Umbilical cord (tissue), 2 donors: ENCODE results near the gene ACBD5. TPM values are rescaled to one million over a fixed set of nuclear protein-coding genes. Genes with fewer than 3 reads are reported as not detected.
A peak's percentile ranks its signal among the peaks of the same experiment; 100 is the strongest.
"Not testable (repeated sequence)": the region's sequence is repeated elsewhere in the genome, so short reads cannot be mapped to it uniquely, and the experiment has no call there.

Experiments
- DNase-seq: peaks from one replicate; pipeline ENCODE4 v3.0.0-alpha.2; 2015; ENCODE audit warnings: low spot score
- total RNA-seq: library from RNA; depleted of rRNA; stranded (reverse); fragments of >200 nt; gene quantifications from one replicate; pipeline ENCODE4 v1.2.3, GENCODE V29; 2014; ENCODE audit warnings: low replicate concordance; ENCODE audit not compliant: insufficient read depth

The ACBD5 gene
- total RNA-seq, 1 donor from 2014 or later, result 7.9 TPM

- peak; percentile 39 for DNase-seq
Observed at GRCh38 chr10:27241010-27241651, 534 bp upstream of the ACBD5 start.

GRCh38 chr10:27237531-27237930, 3.1 kb downstream of the ACBD5 start:
- DNase-seq, result not testable (repeated sequence)

GRCh38 chr10:27236589-27237128, 3.9 kb downstream of the ACBD5 start:
- not testable (repeated sequence) for DNase-seq

- no peak for DNase-seq
Observed at GRCh38 chr10:27235706-27236105, 4.9 kb downstream of the ACBD5 start.

GRCh38 chr10:27230022-27230421, 10.6 kb downstream of the ACBD5 start:
- no peak for DNase-seq

GRCh38 chr10:27225642-27226257, 14.8 kb downstream of the ACBD5 start:
- DNase-seq, result no peak

- no peak for DNase-seq
Observed at GRCh38 chr10:27225011-27225590, 15.5 kb downstream of the ACBD5 start.

- DNase-seq, result peak; percentile 5
Observed at GRCh38 chr10:27223964-27224363, 16.6 kb downstream of the ACBD5 start.

- DNase-seq, result no peak
Observed at GRCh38 chr10:27207350-27207749, 33.2 kb downstream of the ACBD5 start.

GRCh38 chr10:27203806-27204205, 36.8 kb downstream of the ACBD5 start:
- DNase-seq, result no peak

GRCh38 chr10:27197980-27198620, 42.5 kb downstream of the ACBD5 start:
- DNase-seq, result no peak

GRCh38 chr10:27192284-27192683, 48.3 kb downstream of the ACBD5 start:
- peak; percentile 6 for DNase-seq

GRCh38 chr10:27190508-27190907, 50.1 kb downstream of the ACBD5 start:
- no peak for DNase-seq

GRCh38 chr10:27188897-27189296, 51.7 kb downstream of the ACBD5 start:
- DNase-seq, result no peak

GRCh38 chr10:27188259-27188658, 52.3 kb downstream of the ACBD5 start:
- DNase-seq, result no peak

GRCh38 chr10:27169849-27170248, 70.7 kb downstream of the ACBD5 start:
- DNase-seq, result no peak

GRCh38 chr10:27158421-27158820, 82.2 kb downstream of the ACBD5 start:
- no peak for DNase-seq

- DNase-seq, result no peak
Observed at GRCh38 chr10:27157150-27157549, 83.4 kb downstream of the ACBD5 start.

GRCh38 chr10:27156566-27156965, 84.0 kb downstream of the ACBD5 start:
- not testable (repeated sequence) for DNase-seq

GRCh38 chr10:27155066-27155754, 85.4 kb downstream of the ACBD5 start, which contains the start of gene MASTL:
TSS of gene MASTL (plus strand) at chr10:27155352. CDS start at chr10:27155427, 75 bp downstream.
- peak; percentile 96 for DNase-seq

GRCh38 chr10:27153845-27154193, 86.8 kb downstream of the ACBD5 start:
- DNase-seq, result peak; percentile 52

- DNase-seq, result no peak
Observed at GRCh38 chr10:27153329-27153728, 87.3 kb downstream of the ACBD5 start.
